ENCODE measurements around the gene C12orf54.
"Not testable (repeated sequence)": the region's sequence is repeated elsewhere in the genome, so short reads cannot be mapped to it uniquely, and the experiment has no call there.

The C12orf54 gene

GRCh38 chr12:48482198-48482597 lies at the start of gene C12orf54:
C12orf54 (plus strand) TSS chr12:48482498; CDS start chr12:48483297, 799 bp downstream.
- no peak for FAIRE-seq

DNA sequence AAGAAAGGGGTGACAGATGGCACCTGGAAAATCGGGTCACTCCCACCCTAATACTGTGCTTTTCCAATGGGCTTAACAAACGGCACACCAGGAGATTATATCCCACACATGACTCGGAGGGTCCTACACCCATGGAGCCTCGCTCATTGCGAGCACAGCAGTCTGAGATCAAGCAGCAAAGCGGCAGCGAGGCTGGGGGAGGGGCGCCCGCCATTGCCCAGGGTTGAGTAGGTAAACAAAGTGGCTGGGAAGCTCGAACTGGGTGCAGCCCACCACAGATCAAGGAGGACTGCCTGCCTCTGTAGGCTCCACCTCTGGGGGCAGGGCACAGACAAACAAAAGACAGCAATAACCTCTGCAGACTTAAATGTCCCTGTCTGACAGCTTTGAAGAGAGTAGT lies 48.3 kb upstream of the C12orf54 start:
- not testable (repeated sequence) for FAIRE-seq

DNA sequence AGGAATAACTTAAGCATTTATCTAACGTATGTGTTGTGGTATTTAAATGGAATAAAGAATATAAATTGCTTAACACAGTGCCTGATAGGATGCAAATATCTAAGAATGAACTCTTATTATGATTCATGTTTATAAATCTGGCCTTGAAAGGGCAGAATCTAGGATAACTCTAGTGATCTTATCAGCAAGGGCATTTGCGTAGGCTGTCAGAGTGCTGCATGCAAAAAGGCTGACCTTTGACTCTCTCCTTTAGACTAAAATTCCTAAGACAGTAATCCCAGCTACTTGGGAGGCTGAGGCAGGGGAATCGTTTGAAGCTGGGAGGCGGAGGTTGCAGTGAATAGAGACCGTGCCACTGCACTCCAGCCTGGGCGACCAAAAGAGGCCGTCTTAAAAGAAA lies 41.2 kb upstream of the C12orf54 start:
- no peak for FAIRE-seq

GRCh38 chr12:48442179-48442847 lies 40.0 kb upstream of the C12orf54 start:
- FAIRE-seq, result no peak

- FAIRE-seq, result no peak
These were observed 36.8 kb upstream of the C12orf54 start for GRCh38 chr12:48445538-48445937.

- no peak for FAIRE-seq
These were observed 36.0 kb upstream of the C12orf54 start for GRCh38 chr12:48446161-48446776.

DNA sequence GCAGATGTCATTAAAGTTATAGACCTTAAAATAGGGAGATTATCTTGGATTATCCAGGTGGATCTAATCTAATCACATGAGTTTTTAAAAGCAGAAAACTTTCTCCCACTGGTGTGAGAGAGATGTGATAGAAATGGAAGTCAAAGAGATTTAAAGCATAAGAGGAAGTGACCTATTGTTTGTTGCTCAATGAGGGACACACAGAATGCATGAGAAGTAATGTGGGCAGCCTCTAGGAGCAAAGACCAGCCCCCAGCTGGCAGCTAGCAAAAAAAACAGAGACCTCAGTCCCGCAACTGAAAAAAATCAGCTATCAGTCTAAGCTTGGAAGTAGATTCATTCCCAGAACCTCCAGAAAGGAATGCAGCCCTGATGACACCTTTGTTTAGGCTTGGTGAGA lies 34.5 kb upstream of the C12orf54 start:
- FAIRE-seq, result no peak

DNA sequence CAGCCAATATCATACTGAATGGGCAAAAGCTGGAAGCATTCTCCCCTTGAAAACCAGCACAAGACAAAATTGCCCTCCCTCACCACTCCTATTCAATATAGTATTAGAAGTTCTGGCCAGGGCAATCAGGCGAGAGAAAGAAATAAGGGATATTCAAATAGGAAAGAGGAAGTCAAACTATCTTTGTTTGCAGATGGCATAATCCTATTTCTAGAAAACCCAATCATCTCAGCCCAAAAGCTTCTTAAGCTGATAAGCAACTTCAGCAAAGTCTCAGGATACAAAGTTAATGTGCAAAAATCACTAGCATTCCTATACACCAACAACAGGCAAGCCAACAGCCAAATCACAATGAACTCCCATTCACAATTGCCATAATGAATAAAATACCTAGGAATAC lies 30.9 kb upstream of the C12orf54 start:
- no peak for FAIRE-seq

- FAIRE-seq, result not testable (repeated sequence)
These were observed 29.3 kb upstream of the C12orf54 start for GRCh38 chr12:48452961-48453360.

DNA sequence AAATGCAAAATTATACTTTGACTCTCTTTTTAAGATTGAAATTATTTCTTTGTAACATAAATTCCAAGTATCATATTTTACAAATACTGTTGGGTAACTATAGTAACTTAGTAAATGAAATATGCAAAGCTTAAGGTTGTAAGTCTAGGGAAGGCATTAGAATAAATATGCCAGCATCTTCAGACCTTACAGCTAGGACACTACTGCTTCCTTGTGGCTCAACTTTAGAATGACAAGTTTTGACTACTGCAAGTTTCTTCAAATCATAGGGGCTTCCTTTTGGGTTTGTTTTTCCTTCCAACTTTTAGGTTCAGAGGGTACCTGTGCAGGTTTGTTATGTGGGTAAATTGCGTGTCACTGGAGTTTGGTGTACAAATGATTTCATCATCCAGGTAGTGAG lies 27.6 kb upstream of the C12orf54 start:
- no peak for FAIRE-seq

DNA sequence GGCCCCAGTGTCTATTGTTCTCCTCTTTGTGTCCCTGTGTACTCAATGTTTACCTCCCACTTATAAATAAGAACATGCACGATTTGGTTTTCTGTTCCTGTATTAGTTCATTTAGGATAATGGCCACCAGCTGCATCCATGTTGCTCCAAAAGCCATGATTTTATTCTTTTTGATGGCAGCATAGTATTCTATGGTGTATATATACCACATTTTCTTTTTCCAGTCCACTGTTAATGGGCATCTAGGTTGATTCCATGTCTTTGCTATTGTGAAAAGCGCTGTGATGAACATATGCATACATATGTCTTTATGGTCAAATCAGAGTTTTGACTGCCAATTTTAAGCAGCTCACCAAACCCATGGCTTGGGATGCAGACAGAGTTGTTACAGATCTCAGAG lies 27.2 kb upstream of the C12orf54 start:
- FAIRE-seq, result no peak

DNA sequence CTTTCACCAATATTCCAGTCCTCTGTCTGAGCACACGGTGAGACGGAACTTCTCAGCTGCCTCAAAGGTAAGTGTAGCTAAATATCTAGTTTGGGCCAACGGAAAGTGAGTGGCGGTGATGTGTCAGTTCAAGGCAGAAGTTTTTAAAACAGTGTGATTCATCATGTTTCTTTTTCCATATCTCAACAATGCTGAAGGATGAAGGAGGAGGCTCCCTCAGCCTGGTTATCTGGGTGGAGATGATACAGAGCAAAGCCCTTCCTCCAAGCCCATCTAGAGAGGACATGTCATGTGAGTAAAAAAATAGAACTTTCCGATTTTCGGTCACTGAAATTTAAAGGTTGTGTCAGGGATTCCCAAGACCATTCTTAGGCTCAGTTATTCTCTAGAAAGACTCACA lies 23.0 kb upstream of the C12orf54 start:
- no peak for FAIRE-seq

DNA sequence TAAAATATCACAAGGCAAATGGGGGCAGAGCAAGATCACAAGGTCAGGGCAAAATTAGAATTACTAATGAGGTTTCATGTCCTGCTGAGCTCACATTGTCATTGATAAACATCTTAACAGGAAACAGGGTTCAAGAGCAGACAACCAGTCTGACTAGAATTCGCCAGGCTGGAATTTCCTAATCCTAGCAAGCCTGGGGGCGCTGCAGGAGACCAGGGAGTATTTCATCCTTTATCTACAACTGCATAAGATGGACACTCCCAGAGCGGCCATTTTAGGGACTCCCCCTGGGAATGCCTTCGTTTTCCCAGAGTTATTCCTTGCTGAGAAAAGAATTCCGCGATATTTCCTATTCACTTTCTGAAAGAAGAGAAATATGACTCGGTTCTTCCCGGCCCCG lies 13.3 kb upstream of the C12orf54 start:
- FAIRE-seq, result not testable (repeated sequence)

GRCh38 chr12:48472259-48472658 lies 10.0 kb upstream of the C12orf54 start, which contains the start of gene ANP32D:
ANP32D (plus strand) TSS chr12:48472559; CDS start chr12:48472665, 106 bp downstream.
- FAIRE-seq, result no peak

GRCh38 chr12:48473061-48473460 lies 9.2 kb upstream of the C12orf54 start:
- FAIRE-seq, result no peak

- FAIRE-seq, result not testable (repeated sequence)
These were observed 7.8 kb upstream of the C12orf54 start for GRCh38 chr12:48474497-48474896.

DNA sequence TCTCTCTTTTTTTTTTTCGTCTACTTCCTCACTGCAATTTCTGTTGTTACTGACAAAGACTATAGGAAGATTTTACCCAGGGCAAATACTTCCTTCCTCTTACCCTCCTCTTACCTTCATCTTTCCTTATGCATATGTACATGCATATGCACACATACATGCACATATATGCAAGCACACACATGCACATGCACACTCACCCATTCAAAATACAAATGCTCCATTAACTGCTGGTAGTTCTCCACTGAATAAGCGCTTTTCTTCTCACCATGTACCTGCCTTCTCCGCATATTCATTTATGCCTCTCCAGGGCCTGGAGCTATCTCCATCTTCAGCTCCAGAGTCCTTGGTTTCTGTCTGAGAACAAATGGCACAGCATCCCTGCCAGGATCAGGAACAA lies 632 bp downstream of the C12orf54 start:
- FAIRE-seq, result no peak

DNA sequence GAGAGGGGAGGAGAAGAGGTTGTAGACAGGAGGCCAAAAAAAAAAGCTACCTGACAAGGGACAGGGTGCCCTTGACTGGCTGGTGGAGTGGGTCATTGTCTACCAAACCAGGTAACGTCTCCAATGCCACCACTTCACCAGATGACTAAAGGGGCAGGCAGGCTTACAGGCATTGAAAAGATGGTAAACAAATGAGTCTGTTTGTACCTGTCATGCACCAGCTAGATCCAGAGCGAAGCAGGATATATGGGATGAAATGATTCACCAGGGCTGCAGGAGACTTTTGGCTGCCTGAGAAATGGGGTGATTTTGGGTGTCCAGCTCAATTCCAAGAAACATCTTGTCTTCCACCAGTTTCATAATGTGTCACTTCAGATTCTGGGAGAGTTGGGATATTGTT lies 4.0 kb downstream of the C12orf54 start:
- no peak for FAIRE-seq

- FAIRE-seq, result no peak
These were observed 4.4 kb downstream of the C12orf54 start for GRCh38 chr12:48486679-48487078.

- no peak for FAIRE-seq
These were observed 6.7 kb downstream of the C12orf54 start for GRCh38 chr12:48489012-48489411.

DNA sequence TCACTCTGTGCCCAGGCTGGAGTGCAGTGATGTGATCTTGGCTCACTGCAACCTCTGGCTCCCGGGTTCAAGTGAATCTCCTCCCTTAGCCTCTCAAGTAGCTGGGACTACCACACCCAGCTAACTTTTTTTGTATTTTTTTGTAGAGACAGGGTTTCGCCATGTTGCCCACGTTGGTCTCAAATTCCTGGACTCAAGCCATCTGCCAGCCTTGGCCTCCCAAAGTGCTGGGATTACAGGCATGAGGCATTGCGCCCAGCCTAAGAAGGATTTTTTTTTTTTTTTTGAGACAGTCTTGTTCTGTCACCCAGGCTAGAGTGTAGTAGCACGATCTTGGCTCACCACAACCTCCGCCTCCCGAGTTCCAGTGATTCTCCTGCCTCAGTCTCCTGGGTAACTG lies 7.2 kb downstream of the C12orf54 start:
- not testable (repeated sequence) for FAIRE-seq

DNA sequence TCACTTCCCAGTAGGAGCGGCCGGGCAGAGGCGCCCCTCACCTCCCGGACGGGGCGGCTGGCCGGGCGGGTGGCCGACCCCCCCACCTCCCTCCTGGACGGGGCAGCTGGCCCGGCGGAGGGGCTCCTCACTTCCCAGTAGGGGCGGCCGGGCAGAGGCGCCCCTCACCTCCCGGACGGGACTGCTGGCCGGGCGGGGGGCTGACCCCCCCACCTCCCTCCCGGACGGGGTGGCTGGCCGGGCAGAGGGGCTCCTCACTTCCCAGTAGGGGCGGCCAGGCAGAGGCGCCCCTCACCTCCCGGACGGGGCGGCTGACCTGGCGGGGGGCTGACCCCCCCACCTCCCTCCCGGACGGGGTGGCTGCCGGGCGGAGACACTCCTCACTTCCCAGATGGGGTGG lies 18.0 kb downstream of the C12orf54 start:
- not testable (repeated sequence) for FAIRE-seq

GRCh38 chr12:48506836-48507235 lies 24.5 kb downstream of the C12orf54 start:
- FAIRE-seq, result not testable (repeated sequence)

GRCh38 chr12:48508987-48509386 lies 26.7 kb downstream of the C12orf54 start:
- FAIRE-seq, result no peak

DNA sequence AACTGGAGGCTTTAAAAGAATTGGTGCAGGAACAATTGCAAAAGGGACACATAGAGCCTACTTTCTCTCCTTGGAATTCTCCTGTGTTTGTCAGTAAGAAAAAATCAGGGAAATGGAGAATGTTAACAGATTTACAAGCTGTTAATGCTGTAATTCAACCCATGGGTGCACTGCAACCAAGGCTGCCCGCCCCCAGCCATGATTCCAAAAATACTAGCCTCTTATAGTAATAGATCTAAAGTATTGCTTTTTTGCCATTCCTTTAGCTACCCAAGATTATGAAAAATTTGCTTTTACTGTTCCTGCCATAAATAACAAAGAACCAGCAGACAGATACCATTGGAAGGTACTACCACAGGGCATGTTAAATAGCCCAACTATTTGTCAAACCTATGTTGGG lies 27.8 kb downstream of the C12orf54 start:
- FAIRE-seq, result no peak
